SU-DHL-6 (cell line): ENCODE results near the gene MPV17.

Source experiments
- H2AFZ ChIP-seq: fragments of 200-600 bp; sonication (generic); 2 replicates; pipeline ENCODE4 v1.6.1; 2014; ENCODE audit warnings: low read depth, mild to moderate bottlenecking, moderate library complexity, mixed read lengths, antibody characterized with exemption, low read length; ENCODE audit not compliant: severe bottlenecking
- H3F3A ChIP-seq: fragments of 200-600 bp; shearing (Covaris generic); 2 replicates; pipeline ENCODE4 v1.6.0; 2016; ENCODE audit warnings: antibody characterized with exemption, mild to moderate bottlenecking; ENCODE audit not compliant: insufficient read depth
- H3K27ac ChIP-seq: fragments of 200-600 bp; sonication (generic); 2 replicates; pipeline ENCODE4 v1.5.1; 2016; ENCODE audit warnings: low read depth, mild to moderate bottlenecking, low read length, moderate library complexity, mixed read lengths
- H3K27me3 ChIP-seq: fragments of 200-600 bp; sonication (generic), shearing (Covaris generic); 2 replicates; pipeline ENCODE4 v1.6.0; 2014; ENCODE audit warnings: mild to moderate bottlenecking, low read length
- H3K36me3 ChIP-seq: fragments of 200-600 bp; sonication (generic); 2 replicates; pipeline ENCODE4 v1.6.1; 2014; ENCODE audit warnings: mild to moderate bottlenecking, low read length, mixed read lengths
- H3K4me2 ChIP-seq: fragments of 300-600, 200-600 bp; shearing (Covaris generic), sonication (generic); 2 replicates; pipeline ENCODE4 v1.6.0; 2014; ENCODE audit warnings: low read length, low read depth, mild to moderate bottlenecking; ENCODE audit not compliant: poor library complexity, severe bottlenecking
- H3K4me3 ChIP-seq: fragments of 200-600 bp; sonication (generic); 2 replicates; pipeline ENCODE4 v1.5.1; 2014; ENCODE audit warnings: antibody characterized with exemption, low read length, mild to moderate bottlenecking, mixed read lengths; ENCODE audit not compliant: insufficient read depth, poor library complexity, severe bottlenecking
- H3K79me2 ChIP-seq: fragments of 200-600 bp; sonication (generic); 2 replicates; pipeline ENCODE4 v1.6.1; 2014; ENCODE audit warnings: mild to moderate bottlenecking, low read length, moderate library complexity; ENCODE audit not compliant: insufficient read depth
- H3K9ac ChIP-seq: fragments of 200-600 bp; sonication (generic); 2 replicates; pipeline ENCODE4 v1.7.0; 2014; ENCODE audit warnings: mild to moderate bottlenecking, low read length
- H3K9me2 ChIP-seq: fragments of 200-600 bp; sonication (generic); replicated peaks from 2 replicates; pipeline ENCODE4 v1.6.1; 2014; ENCODE audit warnings: low read length; ENCODE audit not compliant: insufficient read depth
- H3K9me3 ChIP-seq: fragments of 200-600 bp; sonication (generic); 2 replicates; pipeline ENCODE4 v1.6.1; 2014; ENCODE audit warnings: low read length, mixed read lengths; ENCODE audit not compliant: insufficient read depth
- H4K20me1 ChIP-seq: fragments of 200-600 bp; sonication (generic); 2 replicates; pipeline ENCODE4 v1.6.1; 2014; ENCODE audit warnings: low read depth, mild to moderate bottlenecking, antibody characterized with exemption, low read length, moderate library complexity, mixed read lengths
- EZH2phosphoT487 ChIP-seq: fragments of 200-600 bp; sonication (generic), shearing (Covaris generic); conservative IDR thresholded peaks from 2 replicates; pipeline ENCODE4 v1.6.1; 2018; ENCODE audit warnings: mild to moderate bottlenecking, antibody characterized with exemption, low read length, moderate library complexity, mixed read lengths
- TF ChIP-seq, protein P1 (sequence below): fragments of 200-600 bp; sonication (generic); IDR thresholded peaks from one replicate; pipeline ENCODE4 v1.5.1; 2017; ENCODE audit warnings: antibody characterized with exemption, mild to moderate bottlenecking, low read length, moderate library complexity; ENCODE audit not compliant: insufficient read depth, poor library complexity, severe bottlenecking

MPV17 gene

GRCh38 chr2:27369471-27370025 lies 46.7 kb upstream of the MPV17 start:
- peak overlapping the region; percentile 43 for H2AFZ ChIP-seq
- H4K20me1 ChIP-seq, result no peaks in the 10 kb centered on the region
- H3F3A ChIP-seq, result peaks cover 12% of the 10 kb centered on the region; the same call in 1 of the 2 replicates
- H3K4me2 ChIP-seq, result peak overlapping the region; percentile 73
- no peak for TF ChIP-seq EZH2phosphoT487
- TF ChIP-seq, protein P1, sequence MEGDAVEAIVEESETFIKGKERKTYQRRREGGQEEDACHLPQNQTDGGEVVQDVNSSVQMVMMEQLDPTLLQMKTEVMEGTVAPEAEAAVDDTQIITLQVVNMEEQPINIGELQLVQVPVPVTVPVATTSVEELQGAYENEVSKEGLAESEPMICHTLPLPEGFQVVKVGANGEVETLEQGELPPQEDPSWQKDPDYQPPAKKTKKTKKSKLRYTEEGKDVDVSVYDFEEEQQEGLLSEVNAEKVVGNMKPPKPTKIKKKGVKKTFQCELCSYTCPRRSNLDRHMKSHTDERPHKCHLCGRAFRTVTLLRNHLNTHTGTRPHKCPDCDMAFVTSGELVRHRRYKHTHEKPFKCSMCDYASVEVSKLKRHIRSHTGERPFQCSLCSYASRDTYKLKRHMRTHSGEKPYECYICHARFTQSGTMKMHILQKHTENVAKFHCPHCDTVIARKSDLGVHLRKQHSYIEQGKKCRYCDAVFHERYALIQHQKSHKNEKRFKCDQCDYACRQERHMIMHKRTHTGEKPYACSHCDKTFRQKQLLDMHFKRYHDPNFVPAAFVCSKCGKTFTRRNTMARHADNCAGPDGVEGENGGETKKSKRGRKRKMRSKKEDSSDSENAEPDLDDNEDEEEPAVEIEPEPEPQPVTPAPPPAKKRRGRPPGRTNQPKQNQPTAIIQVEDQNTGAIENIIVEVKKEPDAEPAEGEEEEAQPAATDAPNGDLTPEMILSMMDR, result no peak
- peak overlapping the region; percentile 31 for H3K27ac ChIP-seq
- no peaks in the 10 kb centered on the region for H3K9me2 ChIP-seq
- peak overlapping the region; percentile 78 for H3K4me3 ChIP-seq
- H3K9ac ChIP-seq, result peak overlapping the region; percentile 81
- no peaks in the 10 kb centered on the region for H3K27me3 ChIP-seq
- H3K36me3 ChIP-seq, result peaks cover 3% of the 10 kb centered on the region; the same call in 1 of the 2 replicates
- peaks cover 27% of the 10 kb centered on the region; the same call in 1 of the 2 replicates for H3K79me2 ChIP-seq
- H3K9me3 ChIP-seq, result no peaks in the 10 kb centered on the region

- H3K27ac ChIP-seq, result no peak overlapping the region
- H3K9ac ChIP-seq, result no peak overlapping the region
- H3K4me3 ChIP-seq, result no peak overlapping the region
- H3K27me3 ChIP-seq, result no peaks in the 10 kb centered on the region
- no peak overlapping the region for H3K4me2 ChIP-seq
- no peak overlapping the region for H2AFZ ChIP-seq
- no peaks in the 10 kb centered on the region for H4K20me1 ChIP-seq
- H3K79me2 ChIP-seq, result no peaks in the 10 kb centered on the region
- peaks cover 3% of the 10 kb centered on the region; the same call in 1 of the 2 replicates for H3K36me3 ChIP-seq
- TF ChIP-seq, protein P1, result no peak
- TF ChIP-seq EZH2phosphoT487, result no peak
- no peaks in the 10 kb centered on the region for H3K9me3 ChIP-seq
- no peaks in the 10 kb centered on the region for H3K9me2 ChIP-seq
- H3F3A ChIP-seq, result 0 out of 2 replicates have a peak, but pooled peaks cover 12% of the 10 kb centered on the region
Observed at GRCh38 chr2:27363933-27364332, 41.0 kb upstream of the MPV17 start.

GRCh38 chr2:27362678-27363420 lies 40.0 kb upstream of the MPV17 start:
- peaks cover 9% of the 10 kb centered on the region for H3K79me2 ChIP-seq
- TF ChIP-seq, protein P1, result no peak
- no peak for TF ChIP-seq EZH2phosphoT487
- H3K9me3 ChIP-seq, result no peaks in the 10 kb centered on the region
- no peaks in the 10 kb centered on the region for H3K27me3 ChIP-seq
- no peak overlapping the region for H3K27ac ChIP-seq
- H3F3A ChIP-seq, result 0 out of 2 replicates have a peak, but pooled peaks cover 6% of the 10 kb centered on the region
- no peaks in the 10 kb centered on the region for H4K20me1 ChIP-seq
- H3K4me3 ChIP-seq, result no peak overlapping the region
- H3K4me2 ChIP-seq, result no peak overlapping the region
- peaks cover 3% of the 10 kb centered on the region; the same call in 1 of the 2 replicates for H3K36me3 ChIP-seq
- no peak overlapping the region for H2AFZ ChIP-seq
- no peak overlapping the region for H3K9ac ChIP-seq
- H3K9me2 ChIP-seq, result no peaks in the 10 kb centered on the region
